GM21360 (cell line): ENCODE results near the gene NR5A2.
"Not testable (repeated sequence)": the region's sequence is repeated elsewhere in the genome, so short reads cannot be mapped to it uniquely, and the experiment has no call there.

Experiments used
- ATAC-seq: cut with Tn5 transposase; IDR thresholded peaks from one replicate; pipeline ENCODE4 v1.9.1; 2021; ENCODE audit warnings: mild to moderate bottlenecking, moderate library complexity; ENCODE audit not compliant: unreplicated experiment

NR5A2 gene

GRCh38 chr1:200187332-200187731, 159.8 kb downstream of the NR5A2 start:
- ATAC-seq = not testable (repeated sequence)

- ATAC-seq = no peak
Measured at GRCh38 chr1:200191993-200192392, 164.5 kb downstream of the NR5A2 start.

- no peak for ATAC-seq
Measured at GRCh38 chr1:200194477-200194876, 167.0 kb downstream of the NR5A2 start.

GRCh38 chr1:200198236-200198635, 170.7 kb downstream of the NR5A2 start:
- no peak for ATAC-seq

- ATAC-seq = no peak
Measured at GRCh38 chr1:200205216-200205995, 177.9 kb downstream of the NR5A2 start.

- ATAC-seq = no peak
Measured at GRCh38 chr1:200206340-200206739, 178.8 kb downstream of the NR5A2 start.

GRCh38 chr1:200206761-200207160, 179.3 kb downstream of the NR5A2 start:
- ATAC-seq = no peak

GRCh38 chr1:200207711-200208126, 180.2 kb downstream of the NR5A2 start:
- ATAC-seq = peak; percentile 87

- no peak for ATAC-seq
Measured at GRCh38 chr1:200211157-200211556, 183.6 kb downstream of the NR5A2 start.

- no peak for ATAC-seq
Measured at GRCh38 chr1:200213392-200213791, 185.9 kb downstream of the NR5A2 start.

GRCh38 chr1:200213921-200214320, 186.4 kb downstream of the NR5A2 start:
- no peak for ATAC-seq

- ATAC-seq = no peak
Measured at GRCh38 chr1:200215350-200215749, 187.8 kb downstream of the NR5A2 start.

GRCh38 chr1:200217703-200218102, 190.2 kb downstream of the NR5A2 start:
- ATAC-seq = no peak

- ATAC-seq = no peak
Measured at GRCh38 chr1:200221614-200222282, 194.2 kb downstream of the NR5A2 start.

GRCh38 chr1:200223207-200223606, 195.7 kb downstream of the NR5A2 start:
- no peak for ATAC-seq

- ATAC-seq = no peak
Measured at GRCh38 chr1:200223613-200224012, 196.1 kb downstream of the NR5A2 start.

- ATAC-seq = no peak
Measured at GRCh38 chr1:200224315-200224714, 196.8 kb downstream of the NR5A2 start.

- no peak for ATAC-seq
Measured at GRCh38 chr1:200226268-200226968, 198.9 kb downstream of the NR5A2 start.

GRCh38 chr1:200226969-200227303, 199.4 kb downstream of the NR5A2 start:
- no peak for ATAC-seq
